ENCODE data around the gene SERINC2. TPM values are rescaled to one million over a fixed set of nuclear protein-coding genes. Genes with fewer than 3 reads are reported as not detected.

The SERINC2 gene
- total RNA-seq, result 1.6 and 11.8 TPM in 2 replicates

DNA sequence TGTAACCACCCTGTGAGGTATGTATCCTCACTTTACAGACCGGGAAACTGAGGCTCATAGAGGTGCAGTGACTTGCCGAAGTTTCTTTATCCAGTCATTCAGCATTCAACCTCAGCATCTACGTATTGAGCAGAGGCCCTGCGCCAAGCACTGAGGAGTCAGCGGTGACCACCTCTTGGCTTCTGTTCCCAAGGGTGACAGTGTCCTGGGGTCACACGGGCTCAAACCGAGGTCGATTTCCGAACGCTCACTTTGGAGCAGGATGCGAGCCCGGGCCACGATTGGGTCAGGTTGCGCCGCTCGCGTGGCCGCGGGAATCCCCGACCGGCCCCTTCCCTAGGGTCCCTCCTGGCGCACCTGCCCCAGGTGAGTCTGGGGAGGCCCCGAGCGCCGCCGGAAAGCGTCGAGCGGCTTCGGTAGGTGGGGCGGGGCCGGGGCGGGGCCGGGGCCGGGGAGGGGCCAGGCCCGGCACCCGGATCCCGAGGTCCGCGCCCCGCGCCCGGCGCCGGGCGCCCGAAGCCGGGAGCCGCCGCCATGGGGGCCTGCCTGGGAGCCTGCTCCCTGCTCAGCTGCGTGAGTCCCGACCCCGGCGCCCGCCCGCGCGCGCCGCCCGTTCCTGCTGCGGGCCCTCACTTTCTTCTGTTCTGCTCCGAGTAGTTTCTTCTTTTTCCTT is at the start of gene SERINC2:
Gene SERINC2 (plus strand): TSS at position 482 of the 673 bp plus-strand sequence. CDS start 53 bp downstream, at position 535.

GRCh38 chr1:31373056-31373896 is 39.7 kb upstream of the SERINC2 start, which contains the start of gene FABP3:
Gene FABP3 (minus strand): TSS chr1:31373076. CDS start chr1:31373014, 62 bp downstream.

Other genes with a start within 250 kb of the SERINC2 start
- gene NKAIN1, start 173.3 kb upstream of the SERINC2 start, total RNA-seq, result 0.06 TPM in 1 of 2 replicates, not detected in the other
- 107 and 138 TPM in 2 replicates for gene SNRNP40, start 116.4 kb upstream of the SERINC2 start, total RNA-seq
- gene ZCCHC17, start 116.2 kb upstream of the SERINC2 start, total RNA-seq, result 26.1 and 30.9 TPM in 2 replicates
- 0.57 and 5.5 TPM in 2 replicates for gene FABP3, start 40.1 kb upstream of the SERINC2 start, total RNA-seq
- gene TINAGL1, start 163.3 kb downstream of the SERINC2 start, total RNA-seq, result 331 and 542 TPM in 2 replicates
- gene HCRTR1, start 204.5 kb downstream of the SERINC2 start, total RNA-seq, result 0.65 and 5.2 TPM in 2 replicates
- 75.1 and 109 TPM in 2 replicates for gene PEF1, start 231.7 kb downstream of the SERINC2 start, total RNA-seq

Data from bladder microvascular endothelial cell (primary cell).